ENCODE results near the gene AARS2.
A peak's percentile ranks its signal among the peaks of the same experiment; 100 is the strongest.

The AARS2 gene

DNA sequence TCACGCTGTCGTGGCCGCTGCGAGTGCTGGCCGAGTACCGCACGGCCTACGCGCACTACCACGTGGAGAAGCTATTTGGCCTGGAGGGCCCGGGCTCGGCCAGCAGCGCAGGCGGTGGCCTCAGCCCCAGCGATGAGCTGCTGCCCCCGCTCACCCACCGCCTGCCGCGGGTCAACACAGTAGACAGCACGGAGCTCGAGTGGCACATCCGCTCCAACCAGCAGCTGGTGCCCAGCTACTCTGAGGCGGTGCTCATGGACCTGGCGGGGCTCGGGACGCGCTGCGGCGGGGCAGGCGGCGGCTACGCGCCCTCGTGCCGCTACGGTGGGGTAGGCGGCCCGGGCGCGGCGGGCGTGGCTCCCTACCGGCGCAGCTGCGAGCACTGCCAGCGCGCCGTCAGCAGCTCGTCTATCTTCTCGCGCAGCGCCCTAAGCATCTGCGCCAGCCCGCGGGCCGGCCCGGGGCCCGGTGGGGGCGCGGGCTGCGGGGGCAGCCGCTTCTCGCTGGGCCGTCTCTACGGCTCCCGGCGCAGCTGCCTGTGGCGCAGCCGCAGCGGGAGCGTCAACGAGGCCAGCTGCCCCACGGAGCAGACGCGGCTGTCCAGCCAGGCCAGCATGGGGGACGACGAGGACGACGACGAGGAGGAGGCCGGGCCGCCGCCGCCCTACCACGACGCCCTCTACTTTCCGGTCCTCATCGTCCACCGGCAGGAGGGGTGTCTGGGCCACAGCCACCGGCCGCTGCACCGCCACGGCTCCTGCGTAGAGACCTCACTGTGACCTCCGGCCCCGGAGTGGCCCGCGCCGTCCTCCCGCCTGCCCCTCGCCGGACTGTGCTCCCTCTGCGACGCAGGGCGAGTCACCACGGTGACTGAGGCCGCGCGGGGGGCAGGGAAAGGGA lies 37.1 kb downstream of the AARS2 start:
- no peak for DNase-seq (ENCODE audit: low spot score)

DNA sequence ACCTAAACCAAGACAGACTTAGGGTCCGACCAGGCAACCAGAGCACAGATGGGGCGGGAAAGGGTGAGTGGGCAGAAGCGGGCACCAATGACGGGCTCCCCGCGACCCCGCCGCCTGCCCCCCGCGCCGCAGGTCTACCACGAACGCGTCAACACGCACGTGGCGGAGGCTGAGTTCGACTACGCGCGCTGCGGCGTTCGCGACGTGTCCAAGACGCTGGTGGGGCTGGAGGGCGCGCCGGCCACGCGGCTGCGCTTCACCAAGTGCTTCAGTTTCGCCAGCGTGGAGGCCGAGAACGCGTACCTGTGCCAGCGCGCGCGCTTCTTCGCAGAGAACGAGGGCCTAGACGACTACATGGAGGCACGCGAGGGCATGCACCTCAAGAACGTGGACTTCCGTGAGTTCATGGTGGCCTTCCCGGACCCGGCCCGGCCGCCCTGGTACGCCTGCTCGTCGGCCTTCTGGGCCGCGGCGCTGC lies 37.8 kb downstream of the AARS2 start:
- DNase-seq (ENCODE audit: low spot score), result no peak

DNA sequence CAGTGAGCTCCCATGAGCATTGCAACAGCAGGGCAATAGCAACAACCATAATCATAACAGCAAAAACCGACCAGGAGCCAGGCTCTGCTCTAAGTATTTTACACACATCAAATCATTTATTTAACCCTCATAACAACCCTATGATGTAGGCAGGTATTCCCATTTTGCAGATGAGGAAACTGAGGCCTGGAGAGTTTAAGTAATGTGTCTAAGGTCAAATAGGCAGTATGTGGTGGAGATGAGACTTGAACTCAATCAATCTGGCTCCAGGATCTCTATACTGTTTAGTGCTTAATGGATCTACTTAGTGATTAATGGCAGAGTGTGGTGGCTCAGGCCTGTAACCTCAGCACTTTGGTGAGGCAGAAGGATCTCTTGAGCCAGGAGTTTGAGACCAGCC lies 39.5 kb downstream of the AARS2 start:
- DNase-seq (ENCODE audit: low spot score), result no peak

DNA sequence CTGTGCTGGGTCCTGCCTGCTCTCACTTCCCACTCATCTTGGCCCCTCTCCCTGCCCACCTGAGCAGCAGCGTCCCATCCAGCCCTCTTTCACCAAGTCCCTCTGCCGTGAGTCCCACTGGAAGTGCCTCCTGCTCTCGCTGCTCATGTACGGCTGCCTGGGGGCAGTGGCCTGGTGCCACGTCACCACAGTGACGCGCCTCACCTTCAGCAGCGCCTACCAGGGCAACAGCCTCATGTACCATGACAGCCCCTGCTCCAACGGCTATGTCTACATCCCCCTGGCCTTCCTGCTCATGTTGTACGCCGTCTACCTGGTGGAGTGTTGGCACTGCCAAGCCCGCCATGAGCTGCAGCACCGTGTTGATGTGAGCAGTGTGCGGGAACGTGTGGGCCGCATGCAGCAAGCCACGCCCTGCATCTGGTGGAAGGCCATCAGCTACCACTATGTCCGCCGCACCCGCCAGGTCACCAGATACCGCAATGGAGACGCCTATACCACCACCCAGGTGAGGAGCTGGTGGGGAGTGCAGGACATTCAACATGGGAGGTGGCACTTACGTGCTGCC lies 40.1 kb downstream of the AARS2 start:
- DNase-seq (ENCODE audit: low spot score), result no peak

DNA sequence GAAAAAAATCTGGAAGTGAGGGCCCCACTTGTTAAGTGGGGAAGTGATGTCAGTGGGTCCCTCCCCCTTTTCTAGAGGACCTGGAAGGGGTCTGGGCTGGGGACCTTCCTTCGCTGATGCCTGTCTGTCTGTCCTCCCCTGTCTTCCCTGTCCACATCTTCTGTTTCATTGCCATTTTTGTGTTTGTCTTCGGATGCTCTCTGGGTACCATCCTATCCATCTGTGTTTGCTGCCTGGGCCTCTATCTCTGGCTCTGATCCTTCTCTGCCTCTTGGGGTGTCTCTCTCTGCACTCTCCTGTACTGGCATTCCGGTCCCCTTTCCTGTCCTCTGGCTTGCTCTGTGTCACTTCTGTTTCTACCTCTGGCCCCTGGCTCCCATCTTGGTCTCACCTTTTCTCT lies 40.6 kb downstream of the AARS2 start:
- no peak for DNase-seq (ENCODE audit: low spot score)

DNA sequence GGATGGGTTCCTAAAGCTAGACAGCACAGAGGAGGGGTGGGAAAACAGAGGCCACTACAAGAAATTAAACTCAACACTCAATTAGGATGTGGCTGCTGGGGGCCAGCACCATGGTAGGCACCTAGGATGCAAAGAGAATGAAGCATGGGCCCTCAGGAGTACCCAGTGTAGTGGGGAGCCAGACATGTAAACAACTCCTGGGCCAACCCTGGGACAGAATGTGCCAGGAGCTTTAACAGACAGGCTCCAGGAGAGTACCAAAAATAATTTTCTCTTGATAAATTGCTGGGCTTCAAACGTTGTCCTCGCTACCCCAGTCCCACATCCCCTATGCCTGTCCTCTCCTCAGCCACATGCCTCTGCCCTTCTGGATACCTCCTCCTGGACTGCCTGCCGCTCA lies 41.2 kb downstream of the AARS2 start:
- no peak for DNase-seq (ENCODE audit: low spot score)

DNA sequence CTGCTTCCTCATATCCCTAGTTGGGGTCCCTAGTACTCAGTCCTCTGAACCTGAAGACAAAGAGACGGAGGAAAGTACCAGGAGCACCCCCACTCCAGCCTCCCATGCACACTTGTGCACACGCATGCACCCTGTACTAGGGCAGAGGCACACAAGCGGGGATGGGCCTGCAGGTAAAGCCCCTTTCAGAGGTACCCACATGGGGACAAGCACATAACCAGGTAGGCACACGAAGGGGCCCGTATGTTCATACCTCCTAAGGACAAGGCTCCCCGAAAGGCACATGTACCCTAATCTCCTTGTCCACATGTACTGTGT lies 41.8 kb downstream of the AARS2 start:
- no peak for DNase-seq (ENCODE audit: low spot score)

DNA sequence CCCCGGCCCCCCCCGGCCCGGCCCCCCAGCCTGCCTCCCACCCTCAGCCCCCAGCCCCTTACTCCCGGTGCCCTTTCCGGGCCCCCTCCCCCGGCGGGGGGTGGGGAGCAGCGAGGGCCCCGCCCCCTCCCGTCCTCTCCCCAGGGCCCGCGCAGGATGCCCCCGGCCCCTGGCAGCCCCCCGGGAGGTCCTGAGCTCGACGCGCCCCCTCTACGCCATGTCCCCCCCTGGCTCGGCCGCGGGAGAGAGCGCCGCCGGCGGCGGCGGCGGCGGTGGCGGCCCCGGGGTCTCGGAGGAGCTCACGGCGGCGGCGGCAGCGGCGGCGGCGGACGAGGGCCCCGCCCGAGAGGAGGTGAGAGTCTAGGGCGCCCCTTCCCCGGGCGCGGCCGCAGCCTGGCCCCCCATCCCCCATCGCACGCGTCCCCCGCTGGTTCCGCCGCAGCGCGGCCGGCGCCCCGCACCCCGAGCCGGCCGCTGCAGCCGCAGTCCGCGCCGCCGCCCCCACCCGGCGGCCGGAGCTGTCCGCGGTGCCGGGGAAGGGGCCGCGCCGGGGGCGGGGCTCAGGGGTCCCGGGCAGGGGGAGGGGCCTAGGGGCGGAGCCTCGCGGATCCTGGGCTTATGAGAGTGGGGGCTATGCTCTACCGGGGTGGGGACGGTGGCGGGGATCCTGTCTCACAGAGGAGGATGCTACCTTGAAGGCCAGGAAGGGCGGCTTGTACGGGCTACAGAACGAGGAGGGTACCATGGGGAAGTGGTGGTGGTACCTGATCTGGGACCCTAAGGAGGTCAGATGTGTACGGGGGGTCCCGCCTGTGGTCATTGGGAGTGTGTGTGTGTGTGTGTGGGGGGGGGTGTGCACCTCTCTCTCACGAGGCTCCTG lies 42.4 kb downstream of the AARS2 start:
- no peak for DNase-seq (ENCODE audit: low spot score)

DNA sequence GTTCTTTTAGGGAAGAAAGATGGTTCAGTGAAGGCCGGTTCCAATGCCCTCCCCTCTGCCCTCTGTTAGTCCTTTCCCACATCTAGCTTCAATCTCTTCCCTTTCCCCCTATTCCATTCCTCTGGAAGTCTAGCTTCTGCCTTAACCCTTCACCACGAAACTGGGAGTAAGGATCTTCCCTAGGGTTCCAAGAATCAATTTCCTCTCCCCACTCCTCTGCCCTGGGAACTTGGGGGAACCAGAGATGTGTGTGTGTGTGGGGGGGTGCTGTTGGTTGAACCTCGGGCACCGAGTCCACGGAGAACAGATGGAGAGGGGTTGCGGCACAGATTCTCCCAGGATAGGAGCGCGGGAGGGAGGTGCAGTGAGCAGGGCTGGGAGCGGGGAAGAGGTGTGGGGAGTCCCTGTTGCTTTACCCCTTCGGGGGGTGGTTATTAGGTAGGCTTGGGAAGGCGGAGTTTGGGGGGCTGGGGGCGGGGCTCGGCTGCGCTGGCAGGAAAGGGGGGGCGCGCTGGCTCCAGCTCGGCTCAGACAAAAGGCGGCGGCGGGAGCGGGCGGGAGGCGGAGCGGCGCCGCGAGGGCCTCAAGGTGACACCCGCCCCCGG lies 43.1 kb downstream of the AARS2 start, which contains the start of gene TMEM151B:
TMEM151B (plus strand) TSS at position 530 of the 605 bp plus-strand sequence. CDS start 293 bp downstream, outside the sequence.
- no peak for DNase-seq (ENCODE audit: low spot score)

DNA sequence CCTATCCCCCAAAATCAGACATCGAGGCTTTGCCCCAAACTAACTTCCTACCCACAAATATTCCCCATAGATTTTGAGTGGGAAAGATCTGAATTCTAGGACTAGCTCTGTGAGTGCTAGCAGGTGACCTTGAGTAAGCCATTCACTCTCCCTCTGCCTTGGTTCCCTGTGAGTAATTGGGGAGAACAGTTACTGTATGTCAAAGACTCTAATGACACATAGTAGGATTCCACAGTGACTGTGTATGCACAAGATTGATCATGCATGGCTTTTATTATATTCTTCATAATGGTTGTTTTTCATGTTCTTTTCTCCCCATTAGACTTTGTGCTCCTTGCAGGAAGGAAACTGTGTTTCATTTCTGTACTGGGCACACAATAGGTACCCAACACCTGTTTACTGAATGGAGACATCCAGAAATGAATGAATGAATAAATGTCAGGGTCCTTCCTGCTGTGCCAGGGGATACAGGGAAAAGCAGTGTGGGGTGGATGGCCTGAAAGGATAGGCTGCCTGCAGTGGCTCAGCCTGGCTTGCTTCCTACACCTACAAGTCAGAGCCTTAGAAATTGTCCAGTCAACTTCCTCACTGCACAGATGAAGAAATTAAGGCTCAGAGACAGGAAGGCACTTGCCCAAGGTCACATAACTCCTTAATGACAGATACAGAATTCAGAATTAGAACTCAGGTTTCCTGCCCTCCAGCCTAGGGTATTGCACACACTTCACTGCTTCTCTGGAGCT lies 43.8 kb downstream of the AARS2 start:
- DNase-seq (ENCODE audit: low spot score), result no peak

DNA sequence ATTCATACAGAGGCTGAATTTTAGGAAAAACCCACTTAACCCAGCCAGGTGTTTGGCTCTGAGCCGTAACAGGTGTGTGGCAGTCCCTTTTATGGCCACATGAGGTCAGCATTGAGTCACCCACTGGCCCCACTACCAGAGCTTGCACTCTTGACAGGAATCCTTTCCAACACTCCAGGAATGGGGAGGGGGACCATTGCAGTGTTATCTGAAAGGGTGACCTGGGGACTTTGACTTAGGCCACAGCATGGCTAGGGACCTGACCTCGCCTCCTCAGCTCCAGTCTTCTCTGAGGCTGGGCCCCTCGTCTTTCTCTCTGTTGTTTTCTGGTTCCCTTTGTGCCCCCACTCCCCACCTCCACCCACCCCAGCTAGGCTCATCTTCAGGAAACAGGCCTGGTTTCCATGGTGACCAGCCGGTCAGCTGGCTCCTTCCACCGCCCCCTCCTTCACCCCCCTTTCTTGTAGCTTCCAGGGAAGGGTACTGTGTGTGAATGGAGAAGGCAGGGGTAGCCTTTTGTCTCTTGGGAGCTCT lies 45.0 kb downstream of the AARS2 start:
- peak; percentile 83 for DNase-seq (ENCODE audit: low spot score)

DNA sequence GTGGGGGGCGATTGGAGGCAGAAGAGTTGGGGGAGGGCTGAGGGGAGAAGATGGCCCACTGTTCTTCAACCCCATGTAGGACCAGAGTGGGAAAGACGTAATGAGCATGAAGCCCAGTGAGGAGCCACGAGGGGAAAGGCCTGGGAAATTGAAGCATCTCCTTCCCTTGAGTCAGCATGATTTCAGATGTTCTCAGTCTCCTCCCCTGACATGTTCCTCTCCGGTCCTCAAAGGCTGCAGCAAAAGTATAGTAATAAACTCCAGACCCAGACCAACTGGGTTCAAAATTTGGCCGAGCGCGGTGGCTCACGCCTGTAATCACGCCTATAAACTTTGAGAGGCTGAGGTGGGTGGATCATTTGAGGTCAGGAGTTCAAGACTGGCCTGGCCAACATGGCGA lies 45.9 kb downstream of the AARS2 start:
- no peak for DNase-seq (ENCODE audit: low spot score)

DNA sequence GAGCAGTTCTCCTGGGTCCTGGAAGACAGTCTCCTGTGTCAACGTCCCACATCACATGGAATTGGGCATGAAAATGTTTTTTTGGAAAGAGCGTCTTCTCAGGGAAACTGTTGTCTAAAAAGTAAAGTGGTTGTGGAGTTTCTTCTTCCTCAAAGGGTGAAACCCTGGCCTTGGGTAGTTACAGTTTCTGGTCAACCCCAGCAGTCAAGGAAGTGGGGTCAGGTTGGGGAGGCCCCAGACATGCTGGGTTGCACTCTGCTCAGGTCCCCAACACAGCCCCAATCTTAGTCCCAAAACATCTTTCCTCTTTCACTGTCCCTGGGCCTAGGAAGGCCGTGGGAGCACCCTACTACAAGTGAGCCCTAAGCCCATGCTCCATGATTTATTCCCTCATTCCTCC lies 46.8 kb downstream of the AARS2 start:
- no peak for DNase-seq (ENCODE audit: low spot score)

DNA sequence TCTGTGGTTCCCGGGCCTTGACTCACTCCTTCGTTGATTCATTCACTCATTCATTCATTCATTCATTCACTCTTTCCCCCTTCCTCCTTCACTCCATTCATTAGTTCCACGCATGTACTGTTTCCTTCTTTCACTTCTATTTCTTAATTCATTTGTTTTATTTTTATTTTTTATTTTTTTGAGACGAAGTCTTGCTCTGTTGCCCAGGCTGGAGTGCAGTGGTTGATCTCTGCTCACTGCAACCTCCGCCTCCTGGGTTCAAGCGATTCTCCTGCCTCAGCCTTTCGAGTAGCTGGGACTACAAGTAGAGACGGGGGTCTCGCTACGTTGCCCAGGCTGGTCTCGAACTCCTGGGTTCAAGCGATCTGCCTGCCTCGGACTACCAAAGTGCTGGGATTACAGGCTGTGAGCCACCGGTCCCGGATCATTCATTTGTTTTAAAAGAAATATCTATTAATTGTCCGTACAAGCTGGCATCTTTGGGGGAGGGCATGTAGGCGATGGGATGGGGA lies 47.4 kb downstream of the AARS2 start:
- DNase-seq (ENCODE audit: low spot score), result no peak

DNA sequence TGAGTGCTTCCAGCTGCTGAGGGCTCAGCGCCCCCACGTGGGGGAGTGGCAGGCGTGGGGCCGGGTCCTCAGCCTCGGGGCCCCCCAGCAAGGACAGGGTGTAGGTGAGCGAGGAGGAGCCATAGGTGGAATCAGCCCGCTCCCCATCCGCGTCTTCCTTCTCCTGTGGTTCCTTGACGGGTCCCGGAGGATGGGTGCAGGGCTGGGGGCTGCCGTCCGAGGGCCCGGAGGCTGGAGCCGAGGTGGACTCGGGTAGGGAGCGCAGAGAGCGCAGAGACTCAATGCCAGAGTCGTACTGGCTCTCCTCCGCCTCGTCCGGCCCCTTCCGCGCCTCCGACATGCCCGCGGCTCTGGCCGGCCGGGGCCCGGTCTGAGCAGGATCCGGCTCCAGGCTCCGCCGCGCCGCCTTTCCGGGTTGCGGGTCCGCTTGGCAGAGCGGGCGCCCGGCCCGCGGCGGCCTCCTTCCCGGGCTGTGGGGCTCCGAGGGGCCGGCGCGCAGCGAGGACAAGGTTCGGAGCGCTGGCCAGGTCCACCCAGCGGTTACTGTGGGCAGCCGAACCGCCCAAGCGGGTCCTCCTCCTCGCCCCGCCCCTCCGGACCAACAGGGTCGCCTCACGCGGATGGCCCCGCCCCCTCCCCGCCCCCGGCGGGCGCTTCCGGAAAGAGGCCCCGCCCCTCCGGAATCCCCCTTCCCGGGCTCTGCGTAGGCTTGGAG lies 48.0 kb downstream of the AARS2 start, which contains the start of gene NFKBIE:
NFKBIE (minus strand) TSS at position 545 of the 715 bp plus-strand sequence; CDS start at position 340, 205 bp downstream.
- peak; percentile 92 for DNase-seq (ENCODE audit: low spot score)

DNA sequence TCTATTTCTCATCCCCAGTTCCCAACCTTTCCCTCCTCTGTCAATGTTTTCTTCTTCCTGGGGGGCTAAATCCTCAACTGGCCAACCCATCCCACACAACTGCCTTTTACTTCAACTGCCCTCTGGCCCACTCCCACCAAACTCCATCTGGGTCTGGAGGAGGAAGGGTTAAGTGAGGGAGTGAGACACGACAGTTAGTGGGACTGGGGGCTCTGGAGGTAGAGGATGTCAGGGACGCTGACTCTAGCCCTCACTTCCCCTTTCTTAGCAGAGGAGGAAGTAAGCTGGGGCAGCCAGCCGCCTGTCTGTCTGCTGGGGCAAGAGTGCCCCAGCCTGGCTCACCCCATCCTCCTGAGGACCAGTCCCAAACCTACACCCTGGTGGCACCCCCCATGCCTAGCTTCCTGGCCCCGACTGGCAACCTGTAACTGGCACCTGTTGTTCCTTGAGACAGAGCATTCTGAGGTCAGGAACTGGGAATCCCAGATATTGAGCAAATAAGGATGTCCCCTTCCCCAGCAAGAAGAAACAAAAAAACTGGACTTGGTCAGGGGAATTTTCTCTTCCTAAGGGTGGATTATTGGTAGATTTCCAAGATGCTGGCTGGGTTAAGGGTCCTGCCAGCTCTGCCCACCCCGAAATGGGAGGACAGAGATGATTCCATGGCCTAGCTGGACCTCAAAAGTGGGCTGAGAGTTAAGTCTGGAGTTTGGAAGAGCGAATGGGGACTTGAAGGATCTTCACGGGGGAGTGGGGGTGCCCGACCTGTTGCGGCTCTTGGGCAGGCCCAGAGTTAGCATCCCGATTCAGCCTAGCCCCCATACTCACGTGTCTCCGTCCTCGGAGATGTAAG lies 48.8 kb downstream of the AARS2 start:
- no peak for DNase-seq (ENCODE audit: low spot score)

DNA sequence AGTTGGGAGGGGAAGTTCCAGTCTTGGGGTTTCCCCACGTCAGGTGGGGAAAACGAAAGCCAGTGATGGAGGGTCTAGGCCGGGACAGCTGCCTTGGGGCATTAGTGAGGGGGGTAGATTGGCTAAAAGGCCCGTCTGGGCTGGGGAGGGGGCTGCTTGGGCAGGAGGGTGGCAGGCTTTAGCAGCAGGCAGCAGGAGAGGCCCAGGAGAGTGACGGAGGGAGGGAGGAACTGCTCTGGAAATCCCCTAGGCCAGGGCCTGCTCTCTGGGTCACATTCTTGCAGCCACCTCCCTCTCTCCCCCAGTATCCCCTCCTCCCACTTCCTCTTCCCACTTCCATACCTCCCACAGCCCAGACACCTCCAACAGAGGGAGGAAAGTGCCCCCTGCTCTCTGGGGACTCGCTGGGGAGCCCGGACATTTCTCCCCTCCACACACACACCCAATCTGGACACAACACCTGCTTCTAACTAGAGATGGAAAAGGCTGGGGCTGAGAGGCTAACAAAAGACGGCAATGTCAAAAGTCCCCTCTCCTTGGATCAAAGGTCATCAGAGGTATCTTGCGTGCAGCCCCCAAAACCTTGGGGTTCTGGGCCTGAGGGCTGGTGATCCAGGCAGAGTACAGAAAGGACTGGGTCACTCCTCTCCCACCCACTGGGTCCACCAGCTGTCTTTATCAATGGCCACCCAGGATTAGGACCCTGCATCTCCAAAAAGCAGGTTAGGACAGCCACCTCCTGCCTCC lies 49.6 kb downstream of the AARS2 start:
- DNase-seq (ENCODE audit: low spot score), result peak; percentile 63
